Keratinocyte (primary cell): ENCODE results near the gene PHF14. TPM values are rescaled to one million over a fixed set of nuclear protein-coding genes. Genes with fewer than 3 reads are reported as not detected.

Experiments used
- DNase-seq: peaks from one replicate; pipeline ENCODE4 v3.0.0-alpha.2; 2011; ENCODE audit warnings: low read depth, missing footprints, low spot score
- FAIRE-seq: peaks from 2 replicates; lab custom pipeline; 2011; peaks lifted over from hg19 to GRCh38; lab: Jason Lieb, UNC
- H2AFZ ChIP-seq: 2 replicates; pipeline ENCODE4 v1.6.0; 2012; ENCODE audit warnings: low read length, control low read depth, inconsistent platforms; ENCODE audit not compliant: control insufficient read depth
- H3K27ac ChIP-seq: 2 replicates; pipeline ENCODE4 v1.5.1; 2011; ENCODE audit warnings: low read length; ENCODE audit not compliant: control insufficient read depth, insufficient read depth
- H3K27me3 ChIP-seq: 3 replicates; pipeline ENCODE4 v1.6.0; 2011; ENCODE audit warnings: low read length; ENCODE audit not compliant: control insufficient read depth, insufficient read depth; ENCODE audit errors: extremely low read depth
- H3K36me3 ChIP-seq, 2 experiments: 2 replicates in 1 of 2; 3 replicates in 1 of 2; pipeline ENCODE4 v1.5.1; 2011; ENCODE audit warnings: low read length in 2 of 2, mild to moderate bottlenecking in 1 of 2; ENCODE audit not compliant: control insufficient read depth in 2 of 2, insufficient read depth in 2 of 2; ENCODE audit errors: extremely low read depth in 1 of 2
- H3K4me1 ChIP-seq: 3 replicates; pipeline ENCODE4 v1.5.1; 2011; ENCODE audit warnings: low read length; ENCODE audit not compliant: control insufficient read depth, insufficient read depth; ENCODE audit errors: extremely low read depth
- H3K4me2 ChIP-seq: 3 replicates; pipeline ENCODE4 v1.6.0; 2011; ENCODE audit warnings: low read depth, low read length; ENCODE audit not compliant: control insufficient read depth, insufficient read depth; ENCODE audit errors: extremely low read depth
- H3K4me3 ChIP-seq, 3 experiments: fragments of 200-600 bp in 1 of 3; sonication (generic) in 1 of 3; 2 replicates in 2 of 3; 3 replicates in 1 of 3; pipeline ENCODE4 v1.5.1; 2011 to 2016; ENCODE audit warnings: low read length in 3 of 3, mild to moderate bottlenecking in 3 of 3, control low read depth in 2 of 3, inconsistent platforms in 1 of 3, low read depth in 1 of 3, mixed read lengths in 1 of 3, mixed run types in 1 of 3, moderate library complexity in 1 of 3; ENCODE audit not compliant: control insufficient read depth in 2 of 3, insufficient read depth in 2 of 3; ENCODE audit errors: extremely low read depth in 1 of 3
- H3K79me2 ChIP-seq: 2 replicates; pipeline ENCODE4 v1.6.0; 2012; ENCODE audit warnings: low read length; ENCODE audit not compliant: control insufficient read depth, insufficient read depth
- H3K9ac ChIP-seq: 3 replicates; pipeline ENCODE4 v1.6.0; 2011; ENCODE audit warnings: low read length; ENCODE audit not compliant: control insufficient read depth, insufficient read depth; ENCODE audit errors: extremely low read depth
- H3K9me1 ChIP-seq: 3 replicates; pipeline ENCODE4 v1.6.0; 2011; ENCODE audit warnings: low read length; ENCODE audit not compliant: control insufficient read depth, insufficient read depth; ENCODE audit errors: extremely low read depth
- H3K9me3 ChIP-seq: 2 replicates; pipeline ENCODE4 v1.5.1; 2012; ENCODE audit warnings: low read depth, low read length; ENCODE audit not compliant: control insufficient read depth
- H4K20me1 ChIP-seq: 3 replicates; pipeline ENCODE4 v1.6.0; 2011; ENCODE audit warnings: low read length; ENCODE audit not compliant: control insufficient read depth, insufficient read depth; ENCODE audit errors: extremely low read depth
- CTCF ChIP-seq, 3 experiments: IDR thresholded peaks in 1 of 3; conservative IDR thresholded peaks in 1 of 3; optimal IDR thresholded peaks in 1 of 3; 2 replicates in 2 of 3; 3 replicates in 1 of 3; pipeline versions ENCODE3 to v1.5.1; 2011; ENCODE audit warnings: low read length in 3 of 3, mild to moderate bottlenecking in 3 of 3, moderate library complexity in 2 of 3, control low read depth in 1 of 3, inconsistent platforms in 1 of 3; ENCODE audit not compliant: insufficient read depth in 2 of 3; ENCODE audit errors: extremely low read depth in 1 of 3
- EZH2 ChIP-seq: IDR thresholded peaks from one replicate; pipeline ENCODE4 v1.6.1; 2012; ENCODE audit warnings: inconsistent platforms, mild to moderate bottlenecking, low read length, moderate library complexity
- dilution Hi-C: fragments of 300-500 bp; cut with MboI; formaldehyde crosslinking; loops from one replicate; pipeline ENCODE4 v1.7.0; 2020; ENCODE audit warnings: low sequenced_read_pairs; ENCODE audit not compliant: extremely low pct_ligation_motif_present
- polyA plus RNA-seq, 5 experiments: library from polyadenylated mRNA; depleted of rRNA in 3 of 5; stranded (reverse) in 3 of 5; stranded (forward) in 1 of 5; unstranded in 1 of 5; fragments of >200 nt; gene quantifications; 1 replicate in 1 of 5; 2 replicates in 3 of 5; 3 replicates in 1 of 5; pipeline versions ENCODE4 v1.2.1 to v1.2.3, GENCODE V29; 2011 to 2012; ENCODE audit warnings: missing spikeins in 2 of 5, low read depth in 1 of 5, low replicate concordance in 1 of 5

PHF14 gene
- polyA plus RNA-seq, 1 donor (not counting 4 experiments of a cell fraction or from before 2014, with no cell fraction given): 16.9 TPM

DNA sequence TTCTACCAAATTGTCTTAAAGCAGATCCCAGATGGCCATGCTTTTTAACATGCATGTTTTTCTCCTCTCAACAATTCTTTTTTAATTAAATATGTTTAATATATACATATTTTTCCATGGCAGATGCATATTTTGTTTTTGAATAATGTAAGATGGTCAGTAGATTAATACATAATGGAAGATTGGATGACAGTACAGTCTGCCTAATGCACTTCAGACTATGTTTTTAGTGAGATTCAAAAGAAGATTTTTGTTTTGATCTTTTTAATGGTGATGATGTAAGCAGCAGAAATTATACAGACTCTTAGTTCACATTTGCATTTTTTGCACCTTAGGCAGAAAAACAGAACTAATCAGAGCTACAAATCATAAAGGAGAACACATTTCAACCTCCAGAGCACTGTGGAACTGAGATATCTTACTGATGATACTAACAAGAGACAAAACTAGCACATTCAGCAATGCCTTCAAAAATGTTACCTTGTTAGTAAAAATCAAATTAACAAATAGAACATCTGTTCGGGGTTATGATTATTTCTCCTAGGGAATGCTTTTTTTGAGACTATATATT is 203.4 kb downstream of the PHF14 start:
- Histone ChIP-seq H3K4me2 (no peak overlapping the region), H2AFZ (no peak overlapping the region), H3K9ac (no peak overlapping the region), H3K79me2 (no peaks in the 10 kb centered on the region), H3K9me3 (no peaks in the 10 kb centered on the region), H3K9me1 (no peaks in the 10 kb centered on the region), H3K27me3 (no peaks in the 10 kb centered on the region), H3K4me3 (no peak overlapping the region), H4K20me1 (no peaks in the 10 kb centered on the region), H3K36me3 (no peaks in the 10 kb centered on the region), H3K27ac (no peak overlapping the region), H3K4me1 (no peaks in the 10 kb centered on the region)
- TF ChIP-seq CTCF (optimal IDR thresholded peaks at IDR 0.05 in 1 of 3, IDR thresholded peaks at IDR 0.05 in 1 of 3, conservative IDR thresholded peaks at IDR 0.05 in 1 of 3; ENCODE audit: extremely low read depth in 1 of 3, insufficient read depth in 2 of 3, low read length in 3 of 3) (no peak), EZH2 (no peak)
- no peak for DNase-seq
- dilution Hi-C loops: no loop called here
- FAIRE-seq: no peak

DNA sequence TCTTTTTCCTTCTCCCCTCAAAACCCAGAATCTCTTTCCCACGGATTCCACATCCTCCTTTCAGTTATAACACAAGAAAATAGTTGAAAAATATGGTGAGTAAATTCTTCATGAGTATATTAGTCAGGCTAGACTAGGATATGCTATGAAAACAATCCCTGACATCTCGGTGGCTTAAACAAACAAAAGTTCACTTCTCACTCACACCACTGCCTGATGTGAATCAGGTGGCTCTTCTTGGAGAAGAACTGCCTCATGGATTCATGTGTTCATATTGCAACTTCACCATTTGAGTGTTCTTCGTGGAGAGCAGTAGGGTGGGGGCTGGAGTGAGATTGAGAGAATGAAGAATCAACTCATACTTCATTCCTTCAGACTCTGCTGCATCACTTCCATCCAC is 204.1 kb downstream of the PHF14 start:
- Histone ChIP-seq H4K20me1 (no peaks in the 10 kb centered on the region), H3K4me1 (no peaks in the 10 kb centered on the region), H3K4me2 (no peak overlapping the region), H3K9me3 (no peaks in the 10 kb centered on the region), H3K9me1 (no peaks in the 10 kb centered on the region), H3K27ac (no peak overlapping the region), H3K79me2 (no peaks in the 10 kb centered on the region), H2AFZ (no peak overlapping the region), H3K27me3 (no peaks in the 10 kb centered on the region), H3K36me3 (no peaks in the 10 kb centered on the region), H3K9ac (no peak overlapping the region), H3K4me3 (no peak overlapping the region)
- no peak for FAIRE-seq
- no peak for TF ChIP-seq CTCF (optimal IDR thresholded peaks at IDR 0.05 in 1 of 3, IDR thresholded peaks at IDR 0.05 in 1 of 3, conservative IDR thresholded peaks at IDR 0.05 in 1 of 3; ENCODE audit: extremely low read depth in 1 of 3, insufficient read depth in 2 of 3, low read length in 3 of 3)
- no peak for TF ChIP-seq EZH2
- DNase-seq: no peak
- dilution Hi-C loops: no loop called here
